NCI-H1417 (cell line): ENCODE data around the gene TNFRSF25.
A peak's percentile ranks its signal among the peaks of the same experiment; 100 is the strongest.
"Not testable (repeated sequence)": the region's sequence is repeated elsewhere in the genome, so short reads cannot be mapped to it uniquely, and the experiment has no call there.

Source experiments
- DNase-seq, 3 experiments: peaks; one replicate each; lab custom pipeline; 2025; lab: John Stamatoyannopoulos, UW

The TNFRSF25 gene

GRCh38 chr1:6453895-6454855 lies 11.8 kb downstream of the TNFRSF25 start:
- not testable (repeated sequence) for DNase-seq

- DNase-seq: no peak
Measured at GRCh38 chr1:6450943-6451373, 15.0 kb downstream of the TNFRSF25 start.

- DNase-seq: not testable (repeated sequence)
Measured at GRCh38 chr1:6450486-6450885, 15.5 kb downstream of the TNFRSF25 start.

GRCh38 chr1:6450005-6450450 lies 15.9 kb downstream of the TNFRSF25 start:
- DNase-seq: no peak

- peak; percentile 25 to 74 (median 71) for DNase-seq
Measured at GRCh38 chr1:6448749-6449631, 17.0 kb downstream of the TNFRSF25 start.

GRCh38 chr1:6447818-6448748 lies 17.9 kb downstream of the TNFRSF25 start:
- DNase-seq: peak; percentile 71 to 83 (median 75)

GRCh38 chr1:6447016-6447817 lies 18.8 kb downstream of the TNFRSF25 start:
- DNase-seq: peak; percentile 36 to 61 (median 59)

GRCh38 chr1:6446665-6447015 lies 19.3 kb downstream of the TNFRSF25 start:
- DNase-seq: no peak

GRCh38 chr1:6445929-6446328 lies 20.0 kb downstream of the TNFRSF25 start:
- DNase-seq: peak in 2 of 3 experiments; percentile 46 to 60

GRCh38 chr1:6445062-6445763 lies 20.8 kb downstream of the TNFRSF25 start:
- DNase-seq: peak in 2 of 3 experiments; percentile 12 to 31

- DNase-seq: no peak
Measured at GRCh38 chr1:6444377-6444776, 21.6 kb downstream of the TNFRSF25 start.

GRCh38 chr1:6443339-6444115 lies 22.4 kb downstream of the TNFRSF25 start:
- DNase-seq: peak; percentile 14 to 60 (median 22)

- no peak for DNase-seq
Measured at GRCh38 chr1:6441586-6441985, 24.4 kb downstream of the TNFRSF25 start.

GRCh38 chr1:6440198-6441126 lies 25.5 kb downstream of the TNFRSF25 start:
- DNase-seq: peak in 2 of 3 experiments; percentile 52 to 53

GRCh38 chr1:6438047-6438525 lies 27.9 kb downstream of the TNFRSF25 start:
- peak; percentile 63 to 81 (median 66) for DNase-seq

GRCh38 chr1:6437012-6437700 lies 28.8 kb downstream of the TNFRSF25 start:
- DNase-seq: peak in 2 of 3 experiments; percentile 34 to 54

GRCh38 chr1:6436277-6436676 lies 29.7 kb downstream of the TNFRSF25 start:
- not testable (repeated sequence) for DNase-seq
